HepG2 (cell line): ENCODE measurements around the gene PTPN22. TPM values are rescaled to one million over a fixed set of nuclear protein-coding genes. Genes with fewer than 3 reads are reported as not detected.
A peak's percentile ranks its signal among the peaks of the same experiment; 100 is the strongest.

Source experiments
- ATAC-seq: fragments of 200-7000 bp; cut with Tn5 transposase; 3 replicates; pipeline ENCODE4 v1.9.1; 2020; ENCODE audit warnings: mild to moderate bottlenecking, moderate library complexity
- BruUV-seq: library from RNA; stranded (reverse); fragments of 400-500 nt; replicated peaks from 2 replicates; lab custom pipeline; 2021; lab: Mats Ljungman, UMichigan
- CTCF ChIA-PET: fragments of 300-600 bp; formaldehyde crosslinking; extraction: SDS; loops from one replicate; lab custom pipeline; 2021; ENCODE audit warnings: low total read pairs, inconsistent platforms, low intra/inter-chr PET ratio; lab: Yijun Ruan, JAX
- POLR2A ChIA-PET: fragments of 350-600 bp; sonication (Branson Sonifier 250); formaldehyde crosslinking; loops from one replicate; lab custom pipeline; 2020; ENCODE audit warnings: antibody characterized with exemption, inconsistent platforms; lab: Yijun Ruan, JAX
- DNase-seq: peaks from one replicate; pipeline ENCODE4 v3.0.0-alpha.2; 2015; ENCODE audit warnings: low spot score
- FAIRE-seq: peaks from 3 replicates; lab custom pipeline; 2011; peaks lifted over from hg19 to GRCh38; lab: Jason Lieb, UNC
- H2AFZ ChIP-seq: one replicate; pipeline ENCODE4 v1.6.1; 2011; ENCODE audit warnings: low read length, inconsistent platforms
- H3K27ac ChIP-seq: fragments of 300-600 bp; 3 replicates; pipeline ENCODE4 v1.8.0; 2011; ENCODE audit warnings: mixed run types, mild to moderate bottlenecking, mixed read lengths, low read length, inconsistent platforms; ENCODE audit not compliant: insufficient read depth; ENCODE audit errors: extremely low read length
- H3K27me3 ChIP-seq, 2 experiments: fragments of 200-600 bp in 1 of 2; 2 replicates in 1 of 2; 3 replicates in 1 of 2; pipeline versions ENCODE4 v1.6.0 to v1.8.0; 2011; ENCODE audit warnings: low read length in 2 of 2, mild to moderate bottlenecking in 2 of 2, moderate library complexity in 2 of 2, inconsistent platforms in 1 of 2; ENCODE audit not compliant: insufficient read depth in 2 of 2, control insufficient read depth in 1 of 2
- H3K36me3 ChIP-seq, 2 experiments: fragments of 200-600 bp in 1 of 2; replicated peaks in 1 of 2; 2 replicates in 1 of 2; 3 replicates in 1 of 2; pipeline versions ENCODE4 v1.5.1 to v1.8.0; 2011; ENCODE audit warnings: low read length in 2 of 2, inconsistent platforms in 1 of 2; ENCODE audit not compliant: insufficient read depth in 2 of 2, control insufficient read depth in 1 of 2
- H3K4me1 ChIP-seq: 2 replicates; pipeline ENCODE4 v1.5.1; 2012; ENCODE audit warnings: low read length, inconsistent platforms; ENCODE audit not compliant: insufficient read depth
- H3K4me2 ChIP-seq: 2 replicates; pipeline ENCODE4 v1.6.0; 2011; ENCODE audit warnings: low read depth, low read length, inconsistent platforms
- H3K4me3 ChIP-seq, 3 experiments: fragments of 200-600 bp in 1 of 3; sonication (generic), shearing (Covaris generic) in 1 of 3; replicated peaks in 1 of 3; 2 replicates each; pipeline ENCODE4 v1.5.1; 2011 to 2016; ENCODE audit warnings: low read length in 3 of 3, inconsistent platforms in 2 of 3, low read depth in 2 of 3, mild to moderate bottlenecking in 2 of 3, control low read depth in 1 of 3, mixed read lengths in 1 of 3; ENCODE audit not compliant: insufficient read depth in 1 of 3
- H3K79me2 ChIP-seq: one replicate; pipeline ENCODE4 v1.6.1; 2011; ENCODE audit warnings: low read length, inconsistent platforms; ENCODE audit not compliant: insufficient read depth
- H3K9ac ChIP-seq: 2 replicates; pipeline ENCODE4 v1.6.0; 2011; ENCODE audit warnings: mild to moderate bottlenecking, low read depth, low read length, inconsistent platforms; ENCODE audit not compliant: insufficient read depth
- H3K9me3 ChIP-seq: 2 replicates; pipeline ENCODE4 v1.5.1; 2012; ENCODE audit warnings: mild to moderate bottlenecking, low read length
- H4K20me1 ChIP-seq: 2 replicates; pipeline ENCODE4 v1.6.0; 2011; ENCODE audit warnings: inconsistent platforms, mild to moderate bottlenecking, low read length, moderate library complexity; ENCODE audit not compliant: insufficient read depth
- ATF2 ChIP-seq: sonication (generic); formaldehyde crosslinking; IDR thresholded peaks from 2 replicates; pipeline ENCODE4 v1.4.0; 2020; ENCODE audit warnings: missing genetic modification reagents
- HMGA1 ChIP-seq: sonication (generic); formaldehyde crosslinking; conservative IDR thresholded peaks from 2 replicates; pipeline ENCODE4 v1.4.0; 2020; ENCODE audit warnings: missing genetic modification reagents
- ISL2 ChIP-seq: sonication (generic); formaldehyde crosslinking; IDR thresholded peaks from 2 replicates; pipeline ENCODE4 v1.5.0; 2020; ENCODE audit warnings: missing genetic modification reagents
- KIAA2018 ChIP-seq: sonication (generic); formaldehyde crosslinking; IDR thresholded peaks from 2 replicates; pipeline ENCODE4 v1.5.0; 2020; ENCODE audit warnings: mild to moderate bottlenecking, missing genetic modification reagents, borderline replicate concordance
- SIX1 ChIP-seq: sonication (generic); formaldehyde crosslinking; IDR thresholded peaks from 2 replicates; pipeline ENCODE4 v1.4.0; 2020; ENCODE audit warnings: missing genetic modification reagents, borderline replicate concordance
- SRF ChIP-seq: IDR thresholded peaks from 2 replicates; pipeline ENCODE4 v1.6.1; 2011; ENCODE audit warnings: mild to moderate bottlenecking, low read depth, low read length, moderate library complexity
- ZMYM3 ChIP-seq: sonication (generic); formaldehyde crosslinking; IDR thresholded peaks from 2 replicates; pipeline ENCODE4 v1.5.1; 2020; ENCODE audit warnings: mild to moderate bottlenecking, missing genetic modification reagents
- ZNF136 ChIP-seq: sonication (generic); formaldehyde crosslinking; IDR thresholded peaks from 2 replicates; pipeline ENCODE4 v1.8.1; 2022; ENCODE audit warnings: low read depth, mild to moderate bottlenecking, moderate library complexity, missing genetic modification reagents
- ZNF724P ChIP-seq: sonication (generic); formaldehyde crosslinking; IDR thresholded peaks from 2 replicates; pipeline ENCODE4 v1.8.0; 2022; ENCODE audit warnings: missing genetic modification reagents, borderline replicate concordance
- ZSCAN25 ChIP-seq: sonication (generic); formaldehyde crosslinking; IDR thresholded peaks from 2 replicates; pipeline ENCODE4 v1.8.0; 2022; ENCODE audit warnings: mild to moderate bottlenecking, missing genetic modification reagents
- WGBS: methylation state at CpG from one replicate; pipeline ENCODE4 v1.1.6; 2017; ENCODE audit warnings: low lambda C conversion rate; 5-methylcytosine and 5-hydroxymethylcytosine counted together
- in situ Hi-C: cut with HindIII; loops from 2 replicates; pipeline ENCODE4 v1.10.0; 2017; ENCODE audit warnings: low pct_unique_long_range_greater_than_20kb; ENCODE audit not compliant: extremely low pct_ligation_motif_present
- intact Hi-C: fragments of 100-400 bp; cut with micrococcal nuclease; formaldehyde crosslinking; loops from one replicate; pipeline ENCODE4 v1.10.0; 2022; ENCODE audit not compliant: unreplicated experiment
- polyA plus RNA-seq, 8 experiments: library from polyadenylated mRNA; depleted of rRNA in 3 of 8; stranded (reverse) in 7 of 8; unstranded in 1 of 8; fragments of >200 nt; fragmentation: Illumina TruSeq in 4 of 8; extraction: Trizol in 4 of 8; gene quantifications; 2 replicates each; pipeline versions ENCODE4 v1.2.1 to v1.2.3, GENCODE V29; 2011 to 2016; ENCODE audit warnings: low read depth in 4 of 8, missing spikeins in 1 of 8, mixed read lengths in 1 of 8; ENCODE audit not compliant: insufficient read depth in 1 of 8
- total RNA-seq, 5 experiments: library from RNA; depleted of rRNA; stranded (reverse); fragments of >200 nt; fragmentation: Illumina TruSeq; extraction: Trizol; gene quantifications; 2 replicates each; pipeline ENCODE4 v1.2.3, GENCODE V29; 2016; ENCODE audit warnings: low read depth in 1 of 5

The PTPN22 gene
- total and polyA plus RNA-seq, 2 of the 13 experiments (the other 11 are each of a cell fraction or from before 2014, with no cell fraction given) = not detected

GRCh38 chr1:113805639-113806038 is 65.9 kb downstream of the PTPN22 start:
- no peak overlapping the region for H3K4me3 ChIP-seq
- TF ChIP-seq ZSCAN25 (CRISPR knock-in tag) (no peak), SIX1 (no peak)
- H3K4me2 ChIP-seq = no peak overlapping the region
- no TSS peak for BruUV-seq
- peaks cover 67% of the 10 kb centered on the region for H3K4me1 ChIP-seq
- H3K36me3 ChIP-seq = peaks cover 0 to 4% of the 10 kb centered on the region in 2 experiments; a peak in 1 of 5 replicates
- H4K20me1 ChIP-seq = peaks cover 34% of the 10 kb centered on the region
- in situ Hi-C loops = no loop called here
- FAIRE-seq (no peak), DNase-seq (no peak), ATAC-seq (no peak)
- CTCF ChIA-PET = no interaction called here
- 96% methylated on average over 4 of the region's 4 CpGs for WGBS
- peaks cover 96% of the 10 kb centered on the region for H3K79me2 ChIP-seq
- intact Hi-C loops = no loop called here
- H3K9me3 ChIP-seq = no peaks in the 10 kb centered on the region
- POLR2A ChIA-PET = no interaction called here
- no peaks in the 10 kb centered on the region for H3K27me3 ChIP-seq
- H3K27ac ChIP-seq = no peak overlapping the region
- H2AFZ ChIP-seq = no peak overlapping the region
- no peak overlapping the region for H3K9ac ChIP-seq

- CTCF ChIA-PET = no interaction called here
- Histone ChIP-seq H4K20me1 (peaks cover 30% of the 10 kb centered on the region), H3K79me2 (peaks cover 96% of the 10 kb centered on the region), H3K9me3 (no peaks in the 10 kb centered on the region), H3K36me3 (peaks cover 0 to 4% of the 10 kb centered on the region in 2 experiments; a peak in 1 of 5 replicates), H3K9ac (no peak overlapping the region), H3K27me3 (no peaks in the 10 kb centered on the region), H2AFZ (no peak overlapping the region), H3K27ac (peak overlapping the region; percentile 25), H3K4me2 (no peak overlapping the region; the same call in 1 of the 2 replicates), H3K4me3 (0 out of 6 replicates have a peak overlapping the region, but pooled peaks of 1 of the 3 experiments have one; percentile 32), H3K4me1 (peaks cover 67% of the 10 kb centered on the region)
- no peak for ATAC-seq
- POLR2A ChIA-PET = no interaction called here
- WGBS = 81% methylated on average over 6 of the region's 6 CpGs
- intact Hi-C loops = no loop called here
- in situ Hi-C loops = no loop called here
- DNase-seq = no peak
- FAIRE-seq = no peak
- no TSS peak for BruUV-seq
- no peak for TF ChIP-seq HMGA1 (CRISPR knock-in tag)
- no peak for TF ChIP-seq ZNF724P (CRISPR knock-in tag)
- TF ChIP-seq ZMYM3 (CRISPR knock-in tag) = no peak
- TF ChIP-seq ATF2 = no peak
- no peak for TF ChIP-seq ZNF136 (CRISPR knock-in tag)
- TF ChIP-seq SRF = no peak
- no peak for TF ChIP-seq ISL2 (CRISPR knock-in tag)
- no peak for TF ChIP-seq KIAA2018 (CRISPR knock-in tag)
These were observed 66.3 kb downstream of the PTPN22 start for GRCh38 chr1:113805256-113805531.
